Measurements from ENCODE around the gene PLA2R1. TPM values are rescaled to one million over a fixed set of nuclear protein-coding genes. Genes with fewer than 3 reads are reported as not detected.
"Not testable (repeated sequence)": the region's sequence is repeated elsewhere in the genome, so short reads cannot be mapped to it uniquely, and the experiment has no call there.

PLA2R1 gene
- total RNA-seq, 1 donor from 2014 or later, result 9.3 TPM

DNA sequence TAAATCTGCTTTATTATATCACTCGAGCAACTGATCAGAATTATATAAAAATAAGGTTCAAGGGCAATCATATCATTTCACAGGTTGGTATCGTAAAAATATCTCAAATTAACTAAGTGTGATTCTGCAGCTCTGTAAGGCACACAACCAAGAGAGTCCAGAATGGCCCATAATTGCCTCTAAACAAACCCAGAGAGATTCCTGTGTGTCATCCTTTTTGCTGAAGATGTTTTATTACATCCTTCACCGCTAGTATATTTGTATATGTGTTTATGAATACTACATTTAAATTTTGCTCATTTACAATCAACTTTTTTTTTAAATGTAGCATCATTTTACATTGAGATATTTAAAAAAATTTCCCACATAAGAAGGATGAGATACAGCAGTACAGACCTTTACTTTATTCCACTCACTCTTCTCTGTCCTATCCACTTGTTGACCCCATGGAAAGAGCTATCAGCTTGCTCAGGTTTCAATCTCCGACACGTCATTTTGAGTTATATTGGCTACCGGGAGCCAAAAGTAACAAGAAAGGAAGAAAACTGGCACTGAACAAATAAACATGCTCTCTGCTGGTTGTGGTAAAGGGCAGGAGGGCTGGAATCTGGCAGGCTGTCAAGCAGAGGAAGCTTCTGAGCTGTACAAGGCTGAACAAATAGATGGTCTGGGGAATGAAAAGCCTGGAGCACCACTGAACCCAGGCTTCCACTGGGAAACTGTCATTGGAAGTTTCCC is 23.1 kb downstream of the PLA2R1 start:
- H3K4me3 ChIP-seq, result no peak overlapping the region
- peaks cover 0 to 11% of the 10 kb centered on the region in 2 donors for H3K4me1 ChIP-seq
- H3K27me3 ChIP-seq, result no peaks in the 10 kb centered on the region
- H3K9me3 ChIP-seq, result no peaks in the 10 kb centered on the region
- peak overlapping the region in 1 of 2 donors; percentile 13 for H3K27ac ChIP-seq
- DNase-seq (ENCODE audit: low spot score in 2 of 2), result no peak
- TF ChIP-seq, protein P1, sequence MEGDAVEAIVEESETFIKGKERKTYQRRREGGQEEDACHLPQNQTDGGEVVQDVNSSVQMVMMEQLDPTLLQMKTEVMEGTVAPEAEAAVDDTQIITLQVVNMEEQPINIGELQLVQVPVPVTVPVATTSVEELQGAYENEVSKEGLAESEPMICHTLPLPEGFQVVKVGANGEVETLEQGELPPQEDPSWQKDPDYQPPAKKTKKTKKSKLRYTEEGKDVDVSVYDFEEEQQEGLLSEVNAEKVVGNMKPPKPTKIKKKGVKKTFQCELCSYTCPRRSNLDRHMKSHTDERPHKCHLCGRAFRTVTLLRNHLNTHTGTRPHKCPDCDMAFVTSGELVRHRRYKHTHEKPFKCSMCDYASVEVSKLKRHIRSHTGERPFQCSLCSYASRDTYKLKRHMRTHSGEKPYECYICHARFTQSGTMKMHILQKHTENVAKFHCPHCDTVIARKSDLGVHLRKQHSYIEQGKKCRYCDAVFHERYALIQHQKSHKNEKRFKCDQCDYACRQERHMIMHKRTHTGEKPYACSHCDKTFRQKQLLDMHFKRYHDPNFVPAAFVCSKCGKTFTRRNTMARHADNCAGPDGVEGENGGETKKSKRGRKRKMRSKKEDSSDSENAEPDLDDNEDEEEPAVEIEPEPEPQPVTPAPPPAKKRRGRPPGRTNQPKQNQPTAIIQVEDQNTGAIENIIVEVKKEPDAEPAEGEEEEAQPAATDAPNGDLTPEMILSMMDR (IDR thresholded peaks at IDR 0.05), result no peak
- H3K36me3 ChIP-seq, result peaks cover 2 to 17% of the 10 kb centered on the region in 2 donors
- intact Hi-C loops (cut with DNase I), result no loop called here

DNA sequence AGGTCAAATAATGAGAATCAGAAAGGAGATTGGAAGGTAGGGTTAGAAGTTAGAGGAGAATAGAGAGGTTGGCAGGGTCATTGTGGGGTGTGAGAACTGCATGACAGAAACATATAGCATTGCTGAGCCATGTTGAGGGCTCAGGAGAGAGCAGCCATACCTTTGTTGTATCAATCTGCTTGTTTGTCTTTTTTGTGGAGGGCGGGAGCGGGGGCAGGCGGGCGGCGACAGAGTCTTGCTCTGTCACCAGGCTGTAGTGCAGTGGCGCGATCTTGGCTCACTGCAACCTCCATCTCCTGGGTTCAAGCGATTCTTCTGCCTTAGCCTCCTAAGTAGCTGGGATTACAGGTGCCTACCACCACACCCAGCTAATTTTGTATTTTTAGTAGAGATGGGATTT is 23.8 kb downstream of the PLA2R1 start:
- H3K36me3 ChIP-seq; H3K9me3 ChIP-seq; H3K27ac ChIP-seq; H3K4me3 ChIP-seq; DNase-seq (ENCODE audit: low spot score in 2 of 2); intact Hi-C loops (cut with DNase I); H3K27me3 ChIP-seq: not testable (repeated sequence)
- H3K4me1 ChIP-seq, result peaks cover 0 to 11% of the 10 kb centered on the region in 2 donors

DNA sequence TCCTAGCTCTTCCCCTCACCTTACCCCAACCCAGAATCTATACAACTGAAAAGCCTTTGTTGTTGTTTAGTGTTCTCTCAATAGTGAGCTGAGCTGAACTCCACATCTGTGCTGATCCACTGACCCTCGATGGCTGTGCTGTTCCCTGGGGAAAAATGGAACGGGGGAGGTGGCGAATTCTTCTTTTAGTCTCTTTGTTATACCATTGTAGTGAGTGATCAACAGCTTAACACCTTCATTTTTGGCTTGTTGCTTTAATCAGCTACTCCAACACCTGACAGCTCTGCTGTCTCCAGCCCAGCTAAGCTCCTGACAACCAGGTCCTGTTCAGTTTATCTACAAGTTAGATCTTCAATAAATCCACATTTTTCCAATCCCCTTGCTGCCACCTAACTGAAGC is 25.7 kb downstream of the PLA2R1 start:
- H3K27me3 ChIP-seq, result no peaks in the 10 kb centered on the region
- DNase-seq (ENCODE audit: low spot score in 2 of 2), result no peak
- no peak overlapping the region for H3K4me3 ChIP-seq
- peaks cover 4 to 9% of the 10 kb centered on the region in 2 donors for H3K36me3 ChIP-seq
- intact Hi-C loops (cut with DNase I), result no loop called here
- H3K4me1 ChIP-seq, result peaks cover 0 to 11% of the 10 kb centered on the region in 2 donors
- TF ChIP-seq, protein P1 (IDR thresholded peaks at IDR 0.05), result no peak
- no peaks in the 10 kb centered on the region for H3K9me3 ChIP-seq
- no peak overlapping the region for H3K27ac ChIP-seq

DNA sequence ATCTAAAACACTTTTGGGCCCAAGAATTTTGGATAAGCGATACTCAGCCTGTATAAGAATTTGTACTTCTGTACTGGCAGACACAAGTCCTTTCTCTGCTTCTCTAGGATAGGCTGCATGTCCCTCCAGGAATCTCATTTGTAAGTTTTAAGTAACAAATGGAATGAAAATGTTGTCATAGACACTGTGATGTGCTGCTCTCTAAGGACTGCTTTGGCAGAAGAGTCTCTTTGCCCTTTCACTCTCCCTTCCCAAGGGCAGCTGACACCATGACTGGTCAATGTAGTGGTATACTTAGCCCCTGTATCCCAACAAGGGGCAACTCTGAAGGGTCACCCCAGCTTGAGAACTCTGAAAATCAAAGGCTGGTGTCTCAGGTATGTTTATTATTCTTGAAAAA is 27.3 kb downstream of the PLA2R1 start:
- H3K27ac ChIP-seq, result no peak overlapping the region
- no peak overlapping the region for H3K4me3 ChIP-seq
- peaks cover 4 to 9% of the 10 kb centered on the region in 2 donors for H3K36me3 ChIP-seq
- no peak for DNase-seq (ENCODE audit: low spot score in 2 of 2)
- H3K4me1 ChIP-seq, result peaks cover 0 to 10% of the 10 kb centered on the region in 2 donors
- no peaks in the 10 kb centered on the region for H3K27me3 ChIP-seq
- TF ChIP-seq, protein P1 (IDR thresholded peaks at IDR 0.05), result no peak
- H3K9me3 ChIP-seq, result no peaks in the 10 kb centered on the region
- intact Hi-C loops (cut with DNase I), result no loop called here

DNA sequence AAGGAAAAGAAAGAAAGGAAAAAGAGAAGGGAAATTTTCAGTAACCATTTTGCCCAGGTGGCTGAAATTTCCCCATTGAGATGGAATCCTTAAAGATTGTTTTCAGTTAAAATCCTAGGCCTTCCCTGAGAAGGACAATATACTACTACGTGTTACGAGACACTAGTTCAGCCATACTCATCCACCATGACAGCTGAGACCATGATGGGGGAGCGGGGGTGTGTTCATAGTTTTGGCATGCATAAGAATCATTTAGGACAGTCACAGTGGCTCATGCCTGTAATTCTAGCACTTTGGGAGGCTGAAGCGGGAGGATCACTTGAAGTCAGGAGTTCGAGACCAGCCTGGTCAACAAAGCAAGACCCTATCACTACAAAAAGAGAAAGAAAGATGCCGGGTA is 28.0 kb downstream of the PLA2R1 start:
- Histone ChIP-seq H3K27me3 (no peaks in the 10 kb centered on the region), H3K4me1 (peaks cover 0 to 3% of the 10 kb centered on the region in 2 donors), H3K36me3 (peaks cover 4 to 9% of the 10 kb centered on the region in 2 donors), H3K4me3 (no peak overlapping the region), H3K9me3 (no peaks in the 10 kb centered on the region), H3K27ac (peak overlapping the region in 1 of 2 donors; percentile 53)
- TF ChIP-seq, protein P1 (IDR thresholded peaks at IDR 0.05), result no peak
- intact Hi-C loops (cut with DNase I), result no loop called here
- DNase-seq (ENCODE audit: low spot score in 2 of 2), result no peak

DNA sequence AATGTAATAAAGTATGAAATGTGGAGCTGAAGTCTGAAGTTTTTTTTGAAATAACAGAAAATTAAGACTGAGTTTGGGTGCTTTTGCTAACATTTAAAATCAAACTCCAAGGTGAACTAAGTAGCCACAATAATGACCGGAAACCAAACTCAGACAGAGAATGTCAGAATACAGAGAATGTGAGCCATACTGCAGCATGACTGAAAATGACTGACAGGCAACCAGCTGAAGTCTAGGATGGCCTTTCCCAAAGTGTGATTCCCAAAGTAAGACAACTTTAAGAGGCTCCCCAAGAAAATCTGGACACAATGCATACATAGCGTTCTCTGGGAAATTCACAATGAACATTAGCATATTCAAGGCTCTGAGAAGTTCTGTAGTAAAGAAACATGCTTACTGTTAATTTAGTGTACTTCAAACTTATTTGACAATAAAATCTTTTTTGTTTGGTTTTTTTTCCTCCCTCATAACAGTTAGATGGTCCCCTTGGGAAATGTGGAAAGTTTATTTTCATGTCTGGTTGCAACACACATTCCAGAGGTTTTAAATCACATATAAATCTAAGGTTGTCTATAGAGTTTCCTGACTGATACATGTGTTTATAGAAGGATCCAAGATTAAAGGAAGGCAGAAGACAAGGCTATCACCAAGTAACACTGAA is 28.6 kb downstream of the PLA2R1 start:
- peaks cover 0 to 2% of the 10 kb centered on the region in 2 donors for H3K4me1 ChIP-seq
- TF ChIP-seq, protein P1 (IDR thresholded peaks at IDR 0.05), result no peak
- intact Hi-C loops (cut with DNase I), result no loop called here
- DNase-seq (ENCODE audit: low spot score in 2 of 2), result no peak
- no peaks in the 10 kb centered on the region for H3K9me3 ChIP-seq
- H3K4me3 ChIP-seq, result no peak overlapping the region
- no peaks in the 10 kb centered on the region for H3K27me3 ChIP-seq
- peak overlapping the region in 1 of 2 donors; percentile 53 for H3K27ac ChIP-seq
- peaks cover 4 to 9% of the 10 kb centered on the region in 2 donors for H3K36me3 ChIP-seq

All from ascending aorta (tissue), 2 donors.